Mucosa of gallbladder (tissue), 1 donor: Measurements from ENCODE around the gene PRKAR2B. TPM values are rescaled to one million over a fixed set of nuclear protein-coding genes. Genes with fewer than 3 reads are reported as not detected.

Experiments used
- DNase-seq: peaks from one replicate; pipeline ENCODE4 v3.0.0-alpha.2; 2020; ENCODE audit warnings: low spot score
- total RNA-seq: library from RNA; stranded (reverse); gene quantifications from one replicate; pipeline ENCODE4 v1.2.1, GENCODE V29; 2021
- donor health status: DM: no; HTN: no; CAD: no.

The PRKAR2B gene
- total RNA-seq, 1 donor from 2014 or later = 7.1 TPM

- DNase-seq = no peak
Measured at GRCh38 chr7:107158028-107158427, 113.5 kb downstream of the PRKAR2B start.

GRCh38 chr7:107160389-107160788 is 115.9 kb downstream of the PRKAR2B start:
- DNase-seq = no peak

- no peak for DNase-seq
Measured at GRCh38 chr7:107161415-107161814, 116.9 kb downstream of the PRKAR2B start.

- no peak for DNase-seq
Measured at GRCh38 chr7:107162475-107162874, 118.0 kb downstream of the PRKAR2B start.

- DNase-seq = no peak
Measured at GRCh38 chr7:107164092-107164491, 119.6 kb downstream of the PRKAR2B start.

- DNase-seq = no peak
Measured at GRCh38 chr7:107165341-107165740, 120.8 kb downstream of the PRKAR2B start.

GRCh38 chr7:107166736-107167426 is 122.4 kb downstream of the PRKAR2B start:
- no peak for DNase-seq

GRCh38 chr7:107167483-107168232 is 123.2 kb downstream of the PRKAR2B start:
- DNase-seq = no peak

GRCh38 chr7:107168233-107169119 is 124.0 kb downstream of the PRKAR2B start, which contains the start of gene HBP1:
TSS of gene HBP1 (plus strand) at chr7:107169003. CDS start at chr7:107179894, 10,891 bp downstream.
- peak; percentile 100 for DNase-seq

GRCh38 chr7:107169120-107170050 is 124.9 kb downstream of the PRKAR2B start:
- peak; percentile 98 for DNase-seq

- no peak for DNase-seq
Measured at GRCh38 chr7:107170051-107170915, 125.8 kb downstream of the PRKAR2B start.

- DNase-seq = no peak
Measured at GRCh38 chr7:107171496-107171895, 127.0 kb downstream of the PRKAR2B start.

GRCh38 chr7:107172276-107173032 is 127.9 kb downstream of the PRKAR2B start:
- DNase-seq = no peak

- DNase-seq = no peak
Measured at GRCh38 chr7:107173191-107173590, 128.7 kb downstream of the PRKAR2B start.

GRCh38 chr7:107173691-107174406 is 129.3 kb downstream of the PRKAR2B start:
- no peak for DNase-seq

GRCh38 chr7:107179326-107180164 is 135.0 kb downstream of the PRKAR2B start:
- no peak for DNase-seq

GRCh38 chr7:107180378-107180777 is 135.9 kb downstream of the PRKAR2B start:
- DNase-seq = no peak

GRCh38 chr7:107181172-107181571 is 136.7 kb downstream of the PRKAR2B start:
- DNase-seq = no peak
